ENCODE results near the gene RPS24.

The RPS24 gene

DNA sequence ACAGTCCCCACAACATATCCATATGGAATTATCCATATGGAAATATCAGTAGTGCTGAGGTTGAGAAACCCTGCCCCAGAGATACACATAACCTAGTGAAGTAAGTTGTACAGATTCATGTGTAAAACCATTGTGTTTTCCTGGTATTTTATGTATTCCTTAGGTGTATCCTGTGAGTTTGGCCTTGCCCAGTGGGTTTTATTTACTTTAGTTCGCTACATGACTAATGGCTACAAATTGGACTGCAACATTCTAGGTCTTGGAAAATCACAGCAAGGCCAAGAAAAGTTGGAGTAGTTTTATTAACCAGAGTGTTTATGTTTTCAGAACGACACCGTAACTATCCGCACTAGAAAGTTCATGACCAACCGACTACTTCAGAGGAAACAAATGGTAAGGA is 1.4 kb downstream of the RPS24 start:
- DNase-seq (ENCODE audit: extremely low spot score): no peak
- ChIA-PET CTCF (interaction anchor here (1.4 to 3.1 kb wide), 2 partner anchors 12 to 14 kb away, joined by 4 to 36 read pairs; no protein-coding TSS in a partner anchor), POLR2A (no interaction called here)
- TF ChIP-seq, protein P1, sequence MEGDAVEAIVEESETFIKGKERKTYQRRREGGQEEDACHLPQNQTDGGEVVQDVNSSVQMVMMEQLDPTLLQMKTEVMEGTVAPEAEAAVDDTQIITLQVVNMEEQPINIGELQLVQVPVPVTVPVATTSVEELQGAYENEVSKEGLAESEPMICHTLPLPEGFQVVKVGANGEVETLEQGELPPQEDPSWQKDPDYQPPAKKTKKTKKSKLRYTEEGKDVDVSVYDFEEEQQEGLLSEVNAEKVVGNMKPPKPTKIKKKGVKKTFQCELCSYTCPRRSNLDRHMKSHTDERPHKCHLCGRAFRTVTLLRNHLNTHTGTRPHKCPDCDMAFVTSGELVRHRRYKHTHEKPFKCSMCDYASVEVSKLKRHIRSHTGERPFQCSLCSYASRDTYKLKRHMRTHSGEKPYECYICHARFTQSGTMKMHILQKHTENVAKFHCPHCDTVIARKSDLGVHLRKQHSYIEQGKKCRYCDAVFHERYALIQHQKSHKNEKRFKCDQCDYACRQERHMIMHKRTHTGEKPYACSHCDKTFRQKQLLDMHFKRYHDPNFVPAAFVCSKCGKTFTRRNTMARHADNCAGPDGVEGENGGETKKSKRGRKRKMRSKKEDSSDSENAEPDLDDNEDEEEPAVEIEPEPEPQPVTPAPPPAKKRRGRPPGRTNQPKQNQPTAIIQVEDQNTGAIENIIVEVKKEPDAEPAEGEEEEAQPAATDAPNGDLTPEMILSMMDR (IDR thresholded peaks at IDR 0.05; ENCODE audit: control extremely low read depth, extremely low read depth, low read depth, missing control alignments): no peak

DNA sequence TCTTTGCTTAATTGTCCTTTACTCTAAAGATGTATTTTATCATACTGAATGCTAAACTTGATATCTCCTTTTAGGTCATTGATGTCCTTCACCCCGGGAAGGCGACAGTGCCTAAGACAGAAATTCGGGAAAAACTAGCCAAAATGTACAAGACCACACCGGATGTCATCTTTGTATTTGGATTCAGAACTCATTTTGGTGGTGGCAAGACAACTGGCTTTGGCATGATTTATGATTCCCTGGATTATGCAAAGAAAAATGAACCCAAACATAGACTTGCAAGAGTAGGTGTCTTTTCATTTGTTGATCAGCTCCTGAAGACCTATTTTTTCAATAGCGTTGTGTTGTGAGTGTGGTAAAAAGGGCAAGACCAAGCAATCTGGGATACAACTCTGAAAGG is 1.8 kb downstream of the RPS24 start:
- ChIA-PET CTCF (interaction anchor here (1.4 to 3.1 kb wide), 2 partner anchors 11 to 14 kb away, joined by 4 to 36 read pairs; no protein-coding TSS in a partner anchor), POLR2A (no interaction called here)
- no peak for DNase-seq (ENCODE audit: extremely low spot score)
- TF ChIP-seq, protein P1 (IDR thresholded peaks at IDR 0.05; ENCODE audit: control extremely low read depth, extremely low read depth, low read depth, missing control alignments): no peak

DNA sequence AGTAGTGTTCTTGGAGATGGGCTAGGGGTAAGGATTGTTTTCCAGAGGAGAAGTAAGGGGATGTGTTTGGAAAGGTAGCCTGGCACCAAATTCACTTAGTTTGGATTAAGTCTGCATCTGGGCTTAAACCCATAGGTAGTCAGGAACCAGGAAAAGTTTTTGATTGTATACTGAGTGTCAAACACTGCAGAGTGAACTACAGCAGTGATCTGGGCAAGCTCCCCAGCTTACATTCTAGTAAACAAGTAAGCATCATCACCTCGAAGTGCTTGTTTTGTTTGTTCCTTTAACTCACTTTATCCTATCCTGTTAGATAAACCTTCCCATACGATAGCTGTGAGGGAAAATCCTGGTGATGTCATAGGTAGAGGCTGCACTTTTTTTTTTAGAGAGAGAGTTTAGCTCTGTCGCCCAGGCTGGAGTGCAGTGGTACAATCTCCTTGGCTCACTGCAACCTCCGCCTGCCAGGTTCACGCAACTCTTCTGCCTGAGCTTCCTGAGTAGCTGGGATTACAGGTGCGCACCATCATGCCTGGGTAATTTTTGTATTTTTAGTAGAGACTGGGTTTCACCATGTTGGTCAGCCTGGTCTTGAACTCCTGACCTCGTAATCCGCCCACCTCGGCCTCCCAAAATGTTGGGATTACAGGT is 2.4 kb downstream of the RPS24 start:
- TF ChIP-seq, protein P1 (IDR thresholded peaks at IDR 0.05; ENCODE audit: control extremely low read depth, extremely low read depth, low read depth, missing control alignments): no peak
- ChIA-PET CTCF (interaction anchor here (1.4 to 3.1 kb wide), 3 partner anchors 11 to 15 kb away, joined by 4 to 36 read pairs (median 5); no protein-coding TSS in a partner anchor), POLR2A (interaction anchor here (0.7 to 1.0 kb wide), 3 partner anchors 9 to 1299 kb away, joined by 3 to 5 read pairs (median 3); no protein-coding TSS in a partner anchor)
- DNase-seq (ENCODE audit: extremely low spot score): no peak

DNA sequence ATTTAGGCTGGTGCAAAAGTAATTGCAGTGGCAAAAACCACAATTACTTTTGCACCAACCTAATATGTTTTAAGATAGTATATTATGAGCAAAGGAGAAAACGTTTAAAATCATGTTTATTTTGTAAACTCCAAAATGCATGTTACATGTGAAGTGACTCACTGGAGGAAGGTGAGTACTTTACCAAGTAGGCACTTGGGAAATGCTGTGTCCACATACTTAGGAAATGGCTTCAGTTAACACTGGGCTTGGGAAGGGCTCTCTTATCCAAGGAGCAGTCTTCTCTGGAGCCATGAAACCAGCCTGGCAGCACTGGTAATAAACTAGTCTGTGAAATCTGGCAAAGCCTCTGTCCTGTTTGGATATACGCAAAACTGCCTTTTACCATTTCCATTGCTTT is 4.4 kb downstream of the RPS24 start:
- DNase-seq (ENCODE audit: extremely low spot score): no peak
- CTCF ChIA-PET: interaction anchor here (1.5 to 3.1 kb wide), 3 partner anchors 9 to 1158 kb away, joined by 3 to 36 read pairs (median 5); no protein-coding TSS in a partner anchor
- POLR2A ChIA-PET: no interaction called here
- TF ChIP-seq, protein P1 (IDR thresholded peaks at IDR 0.05; ENCODE audit: control extremely low read depth, extremely low read depth, low read depth, missing control alignments): no peak

DNA sequence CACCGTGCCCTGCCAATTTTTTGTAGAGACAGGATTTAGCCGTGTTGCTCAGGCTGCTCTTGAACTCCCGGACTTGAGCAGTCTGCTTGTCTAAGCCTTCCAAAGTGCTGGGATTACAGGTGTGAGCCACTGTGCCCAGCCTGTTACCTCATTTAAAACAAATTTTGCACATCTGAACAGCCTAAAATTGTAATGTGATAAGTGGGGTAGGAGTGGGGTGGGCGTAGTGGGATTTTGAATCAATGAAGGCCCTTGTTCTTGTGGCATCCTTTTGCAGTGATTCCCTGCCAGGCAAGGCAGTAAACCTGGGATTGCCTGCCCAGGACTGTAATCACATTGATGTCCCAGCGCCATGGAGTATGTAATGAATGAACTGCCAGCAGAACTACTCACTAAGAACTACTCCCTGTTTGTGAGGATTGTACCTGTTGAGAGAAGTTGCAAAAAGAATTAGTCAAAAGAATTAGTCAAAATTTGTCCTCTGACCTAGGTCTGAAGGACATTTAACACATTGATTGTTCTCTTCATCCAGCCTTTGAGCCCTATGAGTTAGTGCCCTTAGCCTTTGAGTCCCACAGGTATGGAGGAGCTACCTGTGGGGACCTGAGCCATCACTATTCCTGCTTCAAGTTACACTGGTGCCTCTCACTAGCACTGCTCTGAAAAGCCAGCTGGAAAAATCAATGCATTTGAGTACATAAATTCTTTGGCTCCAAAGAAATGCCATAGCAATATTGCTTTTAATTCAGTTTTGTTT is 5.3 kb downstream of the RPS24 start:
- no peak for DNase-seq (ENCODE audit: extremely low spot score)
- ChIA-PET POLR2A (no interaction called here), CTCF (interaction anchor here (0.6 to 1.2 kb wide), 2 partner anchors 9 kb away, joined by 3 read pairs; partner anchors contain the start of gene POLR3A)
- TF ChIP-seq, protein P1 (IDR thresholded peaks at IDR 0.05; ENCODE audit: control extremely low read depth, extremely low read depth, low read depth, missing control alignments): no peak

DNA sequence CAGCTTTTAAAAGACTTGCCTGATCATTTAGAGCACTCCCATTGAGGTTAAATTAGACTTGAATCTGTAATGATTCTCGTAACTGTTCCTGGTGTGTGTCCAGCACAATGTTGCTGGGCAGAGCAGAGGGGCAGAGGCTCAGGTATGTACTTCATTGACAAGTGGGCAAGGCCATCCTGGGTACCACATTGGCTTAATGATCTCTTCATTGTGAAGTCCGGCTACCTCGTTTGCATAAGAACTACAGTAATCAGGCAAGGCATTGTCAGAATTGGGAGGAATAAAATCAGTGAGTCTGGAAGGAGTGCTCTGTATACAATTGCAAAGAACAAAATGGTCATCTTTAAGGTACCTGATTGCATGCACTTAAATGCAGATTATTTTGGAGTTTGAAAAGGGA is 6.1 kb downstream of the RPS24 start:
- POLR2A ChIA-PET: no interaction called here
- no peak for DNase-seq (ENCODE audit: extremely low spot score)
- CTCF ChIA-PET: interaction anchor here (1.2 kb wide), 1 partner anchor 10 kb away, joined by 3 read pairs; the partner anchor contains the start of gene POLR3A
- TF ChIP-seq, protein P1 (IDR thresholded peaks at IDR 0.05; ENCODE audit: control extremely low read depth, extremely low read depth, low read depth, missing control alignments): no peak

Measured in GM10248 (cell line).